GM18520 (cell line): ENCODE data around the gene DMD.

ENCODE experiments used
- ATAC-seq: cut with Tn5 transposase; IDR thresholded peaks from one replicate; pipeline ENCODE4 v1.9.1; 2021; ENCODE audit not compliant: unreplicated experiment

The DMD gene

DNA sequence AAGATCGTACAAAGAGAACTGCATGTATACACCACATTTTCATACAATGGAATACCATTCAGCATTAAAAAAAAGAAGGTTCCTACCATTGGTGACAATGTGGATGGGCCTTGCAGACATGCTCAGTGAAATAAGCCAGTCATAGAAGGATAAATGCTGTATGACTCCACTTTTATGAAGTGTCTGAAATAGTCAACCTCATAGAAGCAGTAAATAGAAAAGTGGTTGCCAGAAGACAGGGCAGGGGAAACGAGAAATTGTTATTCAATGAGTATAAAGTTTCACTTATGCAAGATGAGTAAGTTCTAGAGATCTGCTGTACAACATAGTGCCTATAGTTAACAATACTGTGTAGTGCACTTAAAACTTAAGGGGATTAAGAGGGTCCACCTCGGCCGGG, 1882.1 kb downstream of the DMD start:
- ATAC-seq = no peak

DNA sequence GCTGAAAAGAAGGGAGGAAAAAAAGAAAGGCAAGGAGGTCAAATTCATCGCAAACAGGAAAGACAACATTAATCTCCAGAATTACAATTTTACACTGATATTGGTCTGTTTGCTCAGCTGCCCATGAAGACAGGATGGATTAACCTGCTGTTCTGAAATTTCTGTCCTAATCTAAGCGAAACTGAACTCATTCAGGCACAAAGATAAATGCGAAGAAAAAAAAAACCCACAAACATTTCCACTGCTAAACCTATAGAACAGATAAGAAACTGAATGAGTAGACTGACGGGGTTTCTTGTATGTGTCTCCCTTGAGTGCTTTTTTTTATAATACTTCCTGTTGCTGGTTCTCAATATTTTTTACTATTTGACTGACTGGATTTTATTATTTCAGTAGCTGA, 1887.7 kb downstream of the DMD start:
- peak; percentile 63 for ATAC-seq

GRCh38 chrX:31320740-31321139, 1890.6 kb downstream of the DMD start:
- ATAC-seq = no peak

DNA sequence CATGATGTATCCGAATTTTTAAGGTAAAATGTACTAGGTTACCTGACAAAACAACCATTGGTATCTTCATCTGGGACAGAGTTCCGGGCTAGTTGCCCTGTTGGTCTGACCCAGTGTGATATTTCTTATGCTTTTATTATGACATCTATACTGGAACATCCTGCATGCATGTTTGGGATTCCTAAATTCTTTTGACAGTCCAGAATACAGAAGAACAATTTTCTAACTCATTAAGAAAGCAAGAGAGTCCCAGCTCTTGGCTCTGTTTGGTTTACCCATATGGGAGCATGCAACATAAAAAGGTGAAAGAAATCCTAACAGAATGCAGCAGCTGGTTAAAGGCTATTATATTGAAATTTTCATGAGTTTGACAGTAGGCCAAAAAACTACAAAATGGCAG, 1891.8 kb downstream of the DMD start:
- ATAC-seq = no peak

DNA sequence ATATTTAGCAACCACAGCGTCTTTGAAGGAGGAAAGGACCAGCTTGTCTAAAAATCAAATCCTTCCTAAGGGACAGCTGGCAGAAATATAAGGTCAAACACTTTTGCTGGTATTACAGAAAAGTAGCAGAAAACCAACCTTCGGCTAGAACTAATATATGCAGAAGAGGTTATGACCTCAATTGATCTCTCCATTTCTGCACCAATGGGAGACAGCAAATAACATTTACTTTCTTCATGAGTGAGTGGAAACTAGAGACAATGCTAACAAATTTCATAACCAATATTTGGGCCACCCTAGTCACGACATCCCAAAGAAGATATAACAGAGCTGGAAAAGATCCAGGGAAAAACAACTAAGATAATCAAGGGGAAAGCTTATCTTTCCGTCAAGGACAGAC, 1892.5 kb downstream of the DMD start:
- ATAC-seq = no peak

- ATAC-seq = no peak
These were observed 1894.9 kb downstream of the DMD start for GRCh38 chrX:31316340-31316991.

GRCh38 chrX:31314921-31315320, 1896.4 kb downstream of the DMD start:
- no peak for ATAC-seq

- no peak for ATAC-seq
These were observed 1903.4 kb downstream of the DMD start for GRCh38 chrX:31307952-31308351.

- ATAC-seq = no peak
These were observed 1908.7 kb downstream of the DMD start for GRCh38 chrX:31302573-31303075.

GRCh38 chrX:31301941-31302340, 1909.4 kb downstream of the DMD start:
- ATAC-seq = no peak

DNA sequence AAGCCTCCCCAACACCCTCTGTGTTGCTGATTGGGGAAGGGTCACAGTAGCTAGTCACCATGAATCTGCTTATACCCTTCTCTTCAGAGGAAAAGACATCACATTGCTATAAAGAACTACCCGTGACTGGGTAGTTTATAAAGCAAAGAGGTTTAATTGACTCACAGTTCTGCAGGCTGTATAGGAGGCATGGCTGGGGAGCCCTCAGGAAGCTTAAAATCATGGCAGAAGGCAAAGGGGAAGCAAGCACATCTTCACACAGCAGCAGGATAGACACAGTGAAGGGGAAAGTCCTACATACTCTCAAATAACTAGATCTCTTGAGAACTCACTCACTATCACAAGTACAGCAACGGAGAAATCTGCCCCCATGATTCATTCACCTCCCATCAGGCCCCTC, 1910.1 kb downstream of the DMD start:
- no peak for ATAC-seq

DNA sequence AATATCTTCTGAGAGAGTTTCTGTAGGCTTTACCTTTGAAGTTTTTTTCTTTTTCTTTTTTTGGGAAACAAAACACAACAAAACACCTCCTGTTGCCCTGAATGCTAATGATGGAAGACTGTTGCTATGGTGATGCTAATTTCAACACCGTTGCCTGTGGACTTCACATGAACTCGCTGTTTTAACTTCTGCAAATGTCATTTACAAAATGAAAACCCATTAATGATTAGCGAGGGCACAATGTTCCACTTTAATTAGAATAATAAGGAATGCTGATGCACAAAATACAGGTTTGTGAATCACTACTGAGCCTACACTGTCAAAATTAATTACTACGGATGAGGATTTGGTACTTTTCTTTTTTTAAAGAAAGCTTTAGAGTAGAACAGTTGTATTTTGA, 1912.4 kb downstream of the DMD start:
- ATAC-seq = no peak

GRCh38 chrX:31297881-31298280, 1913.5 kb downstream of the DMD start:
- no peak for ATAC-seq

DNA sequence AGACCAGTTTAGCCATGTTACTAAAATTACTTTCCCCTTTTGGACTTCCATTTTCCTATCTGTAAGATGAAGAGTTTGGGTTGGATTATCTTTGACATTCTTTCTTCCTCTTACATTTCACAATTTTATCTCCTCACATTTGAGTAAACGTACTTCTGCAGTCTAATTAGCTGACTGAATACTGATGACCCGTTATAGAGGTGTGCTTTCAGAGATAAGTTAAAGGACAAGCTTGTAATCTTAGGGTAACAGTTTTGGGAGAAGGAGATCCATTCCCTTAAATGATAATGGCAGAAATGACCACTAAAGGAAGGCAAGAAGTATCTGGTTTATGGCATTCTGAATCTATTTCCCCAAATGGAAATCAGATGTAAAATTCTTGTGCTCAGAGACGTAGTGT, 1916.9 kb downstream of the DMD start:
- no peak for ATAC-seq

- ATAC-seq = peak; percentile 60
These were observed 1917.9 kb downstream of the DMD start for GRCh38 chrX:31293409-31293808.

GRCh38 chrX:31291131-31291530, 1920.2 kb downstream of the DMD start:
- no peak for ATAC-seq

GRCh38 chrX:31287861-31288260, 1923.5 kb downstream of the DMD start:
- no peak for ATAC-seq

- ATAC-seq = no peak
These were observed 1930.8 kb downstream of the DMD start for GRCh38 chrX:31280580-31280979.

GRCh38 chrX:31279359-31279758, 1932.0 kb downstream of the DMD start:
- ATAC-seq = no peak

DNA sequence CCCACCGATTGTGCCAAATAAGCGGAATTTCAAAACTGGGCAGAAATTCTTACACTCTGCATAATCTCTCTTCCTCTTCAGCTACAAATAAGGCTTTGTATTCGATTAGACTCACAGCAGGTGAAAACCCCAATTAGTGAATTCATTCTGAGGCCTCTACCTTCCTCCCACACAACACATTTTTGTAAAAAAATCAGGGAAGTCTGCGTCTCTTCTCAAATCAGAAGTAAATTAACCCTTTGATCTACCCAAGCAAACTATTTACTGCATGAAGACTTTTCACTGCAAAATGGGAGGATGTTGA, 1938.9 kb downstream of the DMD start:
- no peak for ATAC-seq

GRCh38 chrX:31271615-31272471, 1939.5 kb downstream of the DMD start:
- no peak for ATAC-seq

DNA sequence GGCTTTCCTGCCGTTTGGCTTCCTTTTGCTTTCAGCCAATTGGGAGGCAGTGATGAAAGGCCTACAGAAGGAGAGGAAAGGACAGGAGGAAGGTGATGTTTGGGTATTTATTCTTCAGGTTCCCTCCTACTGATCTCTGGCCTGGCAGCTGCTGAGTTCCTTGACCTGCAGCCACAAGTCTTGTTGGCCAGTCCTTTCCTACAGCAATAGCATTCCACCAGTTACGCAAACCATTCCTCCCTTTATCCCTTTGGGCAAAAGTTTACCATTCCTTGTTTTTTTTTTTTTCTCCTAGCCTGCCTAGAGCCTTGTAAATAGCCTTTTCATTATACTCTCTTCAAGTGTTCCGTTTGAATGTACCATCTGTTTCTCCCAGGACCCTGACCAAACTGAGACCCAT, 1941.4 kb downstream of the DMD start:
- no peak for ATAC-seq

GRCh38 chrX:31268359-31268758, 1943.0 kb downstream of the DMD start:
- no peak for ATAC-seq
